HEK293 (cell line): ENCODE results near the gene CNTNAP1.

Experiments
- ZNF169 ChIP-seq: fragments of 450-650 bp; formaldehyde crosslinking; IDR thresholded peaks from 2 replicates; pipeline ENCODE4 v1.5.1; 2016; ENCODE audit warnings: missing biosample characterization, missing genetic modification characterization
- ZNF221 ChIP-seq: fragments of 450-650 bp; formaldehyde crosslinking; IDR thresholded peaks from 2 replicates; pipeline ENCODE4 v1.5.1; 2017; ENCODE audit warnings: missing biosample characterization, missing genetic modification characterization, borderline replicate concordance
- ZNF274 ChIP-seq, 2 experiments: fragments of 200-500 bp in 1 of 2; fragments of 450-650 bp in 1 of 2; sonication (Bioruptor generic) in 1 of 2; formaldehyde crosslinking in 1 of 2; IDR thresholded peaks; 2 replicates each; pipeline versions ENCODE4 v1.5.1 to v1.6.1; 2014 to 2016; ENCODE audit warnings: borderline replicate concordance in 1 of 2, inconsistent platforms in 1 of 2, low read length in 1 of 2, missing biosample characterization in 1 of 2, missing genetic modification characterization in 1 of 2
- ZNF549 ChIP-seq: fragments of 450-650 bp; IDR thresholded peaks from 2 replicates; pipeline ENCODE4 v1.5.1; 2018; ENCODE audit warnings: missing biosample characterization, missing genetic modification characterization, mild to moderate bottlenecking, inconsistent platforms, moderate library complexity
- ZNF660 ChIP-seq: fragments of 450-650 bp; IDR thresholded peaks from 2 replicates; pipeline ENCODE4 v1.5.1; 2018; ENCODE audit warnings: missing biosample characterization, mild to moderate bottlenecking, missing genetic modification characterization
- ZNF747 ChIP-seq: fragments of 450-650 bp; formaldehyde crosslinking; IDR thresholded peaks from 2 replicates; pipeline ENCODE4 v1.5.1; 2016; ENCODE audit warnings: missing biosample characterization, missing genetic modification characterization
- ZSCAN30 ChIP-seq: fragments of 450-650 bp; IDR thresholded peaks from 2 replicates; pipeline ENCODE4 v1.5.1; 2018; ENCODE audit warnings: missing biosample characterization, mild to moderate bottlenecking, missing genetic modification characterization, moderate library complexity
- TF ChIP-seq, protein P1 (sequence below): fragments of 450-650 bp; formaldehyde crosslinking; IDR thresholded peaks from 2 replicates; pipeline ENCODE4 v1.5.1; 2016; ENCODE audit warnings: missing biosample characterization, missing genetic modification characterization
- TF ChIP-seq, protein P2 (sequence below): fragments of 450-650 bp; formaldehyde crosslinking; IDR thresholded peaks from 2 replicates; pipeline ENCODE4 v1.5.1; 2016; ENCODE audit warnings: missing biosample characterization, missing genetic modification characterization

DNA sequence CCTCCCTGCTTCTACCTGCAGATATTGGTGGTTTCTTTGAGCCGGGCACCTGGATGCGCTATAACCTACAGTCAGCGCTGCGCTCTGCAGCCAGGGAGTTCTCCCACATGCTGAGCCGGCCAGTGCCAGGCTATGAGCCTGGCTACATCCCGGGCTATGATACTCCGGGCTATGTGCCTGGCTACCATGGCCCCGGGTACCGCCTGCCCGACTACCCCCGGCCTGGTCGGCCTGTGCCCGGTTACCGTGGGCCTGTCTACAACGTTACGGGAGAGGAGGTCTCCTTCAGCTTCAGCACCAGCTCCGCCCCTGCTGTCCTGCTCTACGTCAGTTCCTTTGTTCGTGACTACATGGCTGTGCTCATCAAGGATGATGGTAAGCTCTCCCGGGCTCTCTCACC is 13.2 kb downstream of the CNTNAP1 start:
- TF ChIP-seq ZNF660 (no peak), ZNF747 (tag by site-specific recombination) (no peak), ZNF169 (tag by site-specific recombination) (no peak), ZNF549 (tag by site-specific recombination) (no peak), ZNF274 (IDR thresholded peaks at IDR 0.05; ENCODE audit: low read length) (no peak), ZNF274 (tag by site-specific recombination; IDR thresholded peaks at IDR 0.05; ENCODE audit: borderline replicate concordance) (no peak), ZSCAN30 (tag by site-specific recombination) (no peak), ZNF221 (tag by site-specific recombination) (no peak)
- TF ChIP-seq, protein P1, sequence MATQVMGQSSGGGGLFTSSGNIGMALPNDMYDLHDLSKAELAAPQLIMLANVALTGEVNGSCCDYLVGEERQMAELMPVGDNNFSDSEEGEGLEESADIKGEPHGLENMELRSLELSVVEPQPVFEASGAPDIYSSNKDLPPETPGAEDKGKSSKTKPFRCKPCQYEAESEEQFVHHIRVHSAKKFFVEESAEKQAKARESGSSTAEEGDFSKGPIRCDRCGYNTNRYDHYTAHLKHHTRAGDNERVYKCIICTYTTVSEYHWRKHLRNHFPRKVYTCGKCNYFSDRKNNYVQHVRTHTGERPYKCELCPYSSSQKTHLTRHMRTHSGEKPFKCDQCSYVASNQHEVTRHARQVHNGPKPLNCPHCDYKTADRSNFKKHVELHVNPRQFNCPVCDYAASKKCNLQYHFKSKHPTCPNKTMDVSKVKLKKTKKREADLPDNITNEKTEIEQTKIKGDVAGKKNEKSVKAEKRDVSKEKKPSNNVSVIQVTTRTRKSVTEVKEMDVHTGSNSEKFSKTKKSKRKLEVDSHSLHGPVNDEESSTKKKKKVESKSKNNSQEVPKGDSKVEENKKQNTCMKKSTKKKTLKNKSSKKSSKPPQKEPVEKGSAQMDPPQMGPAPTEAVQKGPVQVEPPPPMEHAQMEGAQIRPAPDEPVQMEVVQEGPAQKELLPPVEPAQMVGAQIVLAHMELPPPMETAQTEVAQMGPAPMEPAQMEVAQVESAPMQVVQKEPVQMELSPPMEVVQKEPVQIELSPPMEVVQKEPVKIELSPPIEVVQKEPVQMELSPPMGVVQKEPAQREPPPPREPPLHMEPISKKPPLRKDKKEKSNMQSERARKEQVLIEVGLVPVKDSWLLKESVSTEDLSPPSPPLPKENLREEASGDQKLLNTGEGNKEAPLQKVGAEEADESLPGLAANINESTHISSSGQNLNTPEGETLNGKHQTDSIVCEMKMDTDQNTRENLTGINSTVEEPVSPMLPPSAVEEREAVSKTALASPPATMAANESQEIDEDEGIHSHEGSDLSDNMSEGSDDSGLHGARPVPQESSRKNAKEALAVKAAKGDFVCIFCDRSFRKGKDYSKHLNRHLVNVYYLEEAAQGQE = no peak
- TF ChIP-seq, protein P2, sequence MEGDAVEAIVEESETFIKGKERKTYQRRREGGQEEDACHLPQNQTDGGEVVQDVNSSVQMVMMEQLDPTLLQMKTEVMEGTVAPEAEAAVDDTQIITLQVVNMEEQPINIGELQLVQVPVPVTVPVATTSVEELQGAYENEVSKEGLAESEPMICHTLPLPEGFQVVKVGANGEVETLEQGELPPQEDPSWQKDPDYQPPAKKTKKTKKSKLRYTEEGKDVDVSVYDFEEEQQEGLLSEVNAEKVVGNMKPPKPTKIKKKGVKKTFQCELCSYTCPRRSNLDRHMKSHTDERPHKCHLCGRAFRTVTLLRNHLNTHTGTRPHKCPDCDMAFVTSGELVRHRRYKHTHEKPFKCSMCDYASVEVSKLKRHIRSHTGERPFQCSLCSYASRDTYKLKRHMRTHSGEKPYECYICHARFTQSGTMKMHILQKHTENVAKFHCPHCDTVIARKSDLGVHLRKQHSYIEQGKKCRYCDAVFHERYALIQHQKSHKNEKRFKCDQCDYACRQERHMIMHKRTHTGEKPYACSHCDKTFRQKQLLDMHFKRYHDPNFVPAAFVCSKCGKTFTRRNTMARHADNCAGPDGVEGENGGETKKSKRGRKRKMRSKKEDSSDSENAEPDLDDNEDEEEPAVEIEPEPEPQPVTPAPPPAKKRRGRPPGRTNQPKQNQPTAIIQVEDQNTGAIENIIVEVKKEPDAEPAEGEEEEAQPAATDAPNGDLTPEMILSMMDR (tag by site-specific recombination) = no peak
